GM18870 (cell line): ENCODE results near the gene ASB10.

ENCODE experiments used
- ATAC-seq: cut with Tn5 transposase; IDR thresholded peaks from one replicate; pipeline ENCODE4 v1.9.1; 2021; ENCODE audit warnings: moderate library complexity; ENCODE audit not compliant: unreplicated experiment

ASB10 gene

GRCh38 chr7:151211155-151211772 is 24.2 kb upstream of the ASB10 start:
- ATAC-seq: no peak

GRCh38 chr7:151210087-151210854 is 23.2 kb upstream of the ASB10 start, which contains the start of gene H2BK1:
H2BK1 (minus strand) TSS chr7:151210488; CDS start chr7:151210318, 170 bp downstream.
- no peak for ATAC-seq

GRCh38 chr7:151209588-151209987 is 22.5 kb upstream of the ASB10 start:
- ATAC-seq: no peak

GRCh38 chr7:151208253-151208862 is 21.3 kb upstream of the ASB10 start:
- ATAC-seq: no peak

GRCh38 chr7:151207804-151208203 is 20.8 kb upstream of the ASB10 start:
- no peak for ATAC-seq

- ATAC-seq: no peak
Observed at GRCh38 chr7:151207315-151207714, 20.3 kb upstream of the ASB10 start.

- no peak for ATAC-seq
Observed at GRCh38 chr7:151206914-151207313, 19.9 kb upstream of the ASB10 start.

GRCh38 chr7:151205730-151206129 is 18.7 kb upstream of the ASB10 start:
- ATAC-seq: no peak

- ATAC-seq: no peak
Observed at GRCh38 chr7:151204383-151205032, 17.5 kb upstream of the ASB10 start.

- no peak for ATAC-seq
Observed at GRCh38 chr7:151202836-151203235, 15.8 kb upstream of the ASB10 start.

- no peak for ATAC-seq
Observed at GRCh38 chr7:151201751-151202150, 14.7 kb upstream of the ASB10 start.

- ATAC-seq: no peak
Observed at GRCh38 chr7:151201344-151201743, 14.3 kb upstream of the ASB10 start.

GRCh38 chr7:151198945-151199848 is 12.1 kb upstream of the ASB10 start:
- no peak for ATAC-seq

GRCh38 chr7:151197932-151198331 is 10.9 kb upstream of the ASB10 start:
- ATAC-seq: no peak

GRCh38 chr7:151195616-151196450 is 8.8 kb upstream of the ASB10 start:
- ATAC-seq: no peak

GRCh38 chr7:151194188-151194587 is 7.1 kb upstream of the ASB10 start:
- no peak for ATAC-seq

- ATAC-seq: no peak
Observed at GRCh38 chr7:151193203-151193978, 6.3 kb upstream of the ASB10 start.

- ATAC-seq: no peak
Observed at GRCh38 chr7:151192002-151192539, 5.0 kb upstream of the ASB10 start.

GRCh38 chr7:151191544-151191943 is 4.5 kb upstream of the ASB10 start:
- no peak for ATAC-seq
